NCI-H2081 (cell line): ENCODE measurements around the gene HOXD4.

Source experiments
- DNase-seq, 2 experiments: peaks; one replicate each; lab custom pipeline; 2025; lab: John Stamatoyannopoulos, UW

Gene HOXD4

DNA sequence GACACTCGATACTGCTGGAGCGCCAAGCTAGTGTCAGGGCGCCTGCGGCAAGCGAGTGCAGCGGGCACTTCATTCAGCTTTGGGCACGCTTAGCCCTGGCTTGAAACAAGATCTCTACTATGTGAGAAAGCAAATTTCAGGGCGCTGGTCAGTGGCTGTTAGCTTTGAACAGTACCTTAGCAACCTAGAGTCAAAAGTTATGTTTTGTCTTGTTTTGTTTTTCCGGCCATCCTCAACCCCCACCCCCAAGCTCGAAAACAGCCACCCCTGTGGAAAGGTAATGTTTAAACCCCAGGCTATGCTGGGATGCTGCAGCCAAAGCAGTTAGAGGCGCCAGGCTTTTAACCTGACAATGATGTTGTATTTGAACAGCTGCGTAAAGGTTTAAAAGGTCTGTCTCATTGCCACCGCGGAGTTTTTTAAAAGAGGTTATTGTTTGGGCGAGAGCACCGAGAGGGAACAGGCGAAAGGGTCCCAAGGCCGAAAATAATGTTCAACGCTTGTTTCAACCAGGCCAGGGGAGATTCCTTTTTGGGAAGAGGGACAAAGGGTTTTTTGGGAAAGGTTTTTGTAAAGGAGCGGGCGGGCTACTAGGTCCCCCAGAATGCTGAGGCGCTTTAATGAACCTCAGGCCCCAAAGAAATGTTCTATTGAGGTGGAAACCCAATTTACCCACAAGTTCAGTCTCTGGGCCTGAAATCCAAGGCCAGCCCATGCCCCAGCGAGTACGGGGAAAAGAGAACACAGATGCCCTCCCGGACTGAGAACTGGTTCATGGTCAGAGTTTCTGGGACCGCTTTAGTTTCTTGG lies 37.0 kb upstream of the HOXD4 start:
- DNase-seq = peak; percentile 83 to 95

DNA sequence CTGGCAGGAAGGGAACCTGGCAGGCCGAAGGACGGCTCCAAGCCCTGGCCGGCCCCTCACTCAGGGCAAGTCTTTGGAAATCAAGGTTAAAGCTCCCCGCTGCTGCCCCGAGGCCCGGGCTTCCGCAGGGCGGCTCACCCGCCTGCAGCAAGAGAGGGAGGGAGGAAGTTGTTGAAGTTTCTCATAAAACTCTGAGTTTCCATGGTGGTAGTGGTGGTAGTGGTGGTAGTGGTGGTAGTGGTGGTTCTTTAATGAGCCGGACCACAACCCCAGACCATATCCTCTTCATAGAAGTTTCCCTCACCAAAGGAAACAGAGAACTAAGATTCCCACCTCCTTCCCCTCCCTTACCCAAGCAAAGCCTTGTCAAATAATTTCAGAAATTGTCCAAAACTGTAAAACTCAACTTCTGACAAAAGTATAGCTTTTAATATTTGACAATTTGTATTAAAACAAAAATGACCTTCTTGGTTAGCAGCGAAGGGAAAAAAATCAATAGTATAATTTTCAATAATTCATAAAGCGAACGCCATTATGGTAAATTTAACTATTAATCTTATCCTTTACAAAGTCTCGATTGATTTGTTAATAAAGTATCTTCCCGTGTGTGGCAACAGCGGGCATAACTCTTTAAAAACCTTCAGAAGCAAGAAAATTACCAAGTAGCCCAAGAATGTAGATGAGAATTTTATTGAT lies 36.3 kb upstream of the HOXD4 start:
- DNase-seq = no peak

DNA sequence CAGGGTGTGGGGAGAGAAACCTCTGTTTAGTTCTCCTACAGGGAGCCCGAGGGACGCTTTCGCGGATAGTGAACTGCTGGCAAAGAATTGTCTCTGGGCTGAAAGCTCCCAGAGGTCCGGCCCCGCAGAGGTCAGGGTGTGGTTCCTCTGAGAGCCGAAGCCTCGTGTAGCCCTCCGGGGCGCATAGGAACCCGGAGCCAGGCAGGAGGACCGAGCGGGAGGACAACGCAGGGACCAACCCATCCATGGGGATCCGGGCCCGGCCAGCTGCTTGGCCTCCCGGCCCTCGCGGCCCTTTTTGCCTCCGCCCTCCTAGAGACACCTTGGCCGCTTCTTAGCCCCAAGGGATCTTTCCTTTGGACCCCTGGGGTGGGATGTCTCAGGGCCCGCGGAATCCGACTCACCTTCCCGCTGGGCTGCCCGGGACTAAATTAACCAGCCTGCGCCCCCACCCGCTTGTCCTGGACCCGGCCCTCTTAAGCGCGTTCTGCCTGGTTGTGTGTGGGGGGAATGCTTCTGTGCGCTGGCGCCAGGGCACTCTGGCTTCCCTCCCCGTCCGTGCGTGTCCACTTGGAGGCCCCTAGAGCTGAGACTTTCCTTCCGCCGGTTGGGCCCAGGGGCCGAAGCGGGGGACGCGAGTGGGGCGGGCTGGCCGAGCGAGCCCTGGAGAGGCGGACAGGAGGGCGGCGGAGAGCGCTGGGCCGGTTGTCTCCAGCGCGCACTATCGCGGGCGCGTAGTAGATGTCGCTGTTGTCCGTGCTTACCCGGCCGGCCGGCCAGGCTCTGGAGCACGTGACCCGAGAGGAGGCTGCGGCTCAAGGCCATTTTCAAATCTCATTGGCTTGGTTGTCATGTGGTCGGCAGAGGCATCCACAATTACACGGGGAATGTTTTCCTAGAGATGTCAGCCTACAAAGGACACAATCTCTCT lies 35.2 kb upstream of the HOXD4 start, which contains the start of gene HOXD10:
Gene HOXD10, plus strand, starts transcription at position 896 of the 931 bp plus-strand sequence. CDS start 56 bp downstream, outside the sequence.
- no peak for DNase-seq

DNA sequence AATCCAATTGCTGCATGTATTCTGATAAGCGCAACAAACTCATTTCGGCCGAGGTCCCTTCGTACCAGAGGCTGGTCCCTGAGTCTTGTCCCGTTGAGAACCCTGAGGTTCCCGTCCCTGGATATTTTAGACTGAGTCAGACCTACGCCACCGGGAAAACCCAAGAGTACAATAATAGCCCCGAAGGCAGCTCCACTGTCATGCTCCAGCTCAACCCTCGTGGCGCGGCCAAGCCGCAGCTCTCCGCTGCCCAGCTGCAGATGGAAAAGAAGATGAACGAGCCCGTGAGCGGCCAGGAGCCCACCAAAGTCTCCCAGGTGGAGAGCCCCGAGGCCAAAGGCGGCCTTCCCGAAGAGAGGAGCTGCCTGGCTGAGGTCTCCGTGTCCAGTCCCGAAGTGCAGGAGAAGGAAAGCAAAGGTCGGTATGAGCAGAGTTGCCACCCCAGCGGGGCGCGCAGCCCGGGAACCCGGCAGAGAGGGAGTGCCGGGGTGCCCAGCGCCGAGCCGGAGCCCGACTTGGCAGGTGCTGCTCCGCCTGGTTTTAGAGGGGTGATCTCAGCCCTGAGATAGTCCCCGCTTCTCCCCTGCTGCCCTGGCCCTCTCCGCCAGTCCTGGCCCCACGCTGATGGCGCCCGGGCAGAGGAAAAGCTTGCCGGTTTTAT lies 34.1 kb upstream of the HOXD4 start:
- DNase-seq = no peak

DNA sequence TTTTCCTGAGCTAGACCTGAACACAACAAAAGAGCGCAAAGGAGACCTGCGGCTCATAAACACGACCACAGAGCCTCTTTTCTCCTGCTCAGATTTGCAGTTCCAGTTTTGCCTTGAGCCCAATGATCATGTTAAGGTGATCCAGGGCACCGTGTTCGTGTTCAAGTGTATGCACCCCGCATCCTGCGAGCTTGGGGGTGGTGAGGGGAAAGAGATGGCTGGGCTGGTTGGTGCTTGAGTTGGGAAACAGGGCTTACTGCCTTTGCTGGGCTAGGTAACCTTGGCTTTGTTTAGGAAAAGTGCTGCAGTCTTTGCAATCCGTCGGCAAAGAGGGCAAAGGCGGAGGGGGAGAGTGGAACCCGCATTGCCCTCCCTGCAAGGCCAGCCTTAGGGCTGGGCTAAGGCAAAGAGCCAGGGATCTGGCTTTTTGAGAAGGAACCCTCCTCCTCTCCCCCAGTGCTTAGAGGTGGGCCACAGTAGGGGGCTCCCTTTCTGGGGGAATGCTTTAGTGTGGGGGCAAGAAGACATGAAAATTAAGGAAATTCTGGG lies 33.5 kb upstream of the HOXD4 start:
- DNase-seq = no peak

DNA sequence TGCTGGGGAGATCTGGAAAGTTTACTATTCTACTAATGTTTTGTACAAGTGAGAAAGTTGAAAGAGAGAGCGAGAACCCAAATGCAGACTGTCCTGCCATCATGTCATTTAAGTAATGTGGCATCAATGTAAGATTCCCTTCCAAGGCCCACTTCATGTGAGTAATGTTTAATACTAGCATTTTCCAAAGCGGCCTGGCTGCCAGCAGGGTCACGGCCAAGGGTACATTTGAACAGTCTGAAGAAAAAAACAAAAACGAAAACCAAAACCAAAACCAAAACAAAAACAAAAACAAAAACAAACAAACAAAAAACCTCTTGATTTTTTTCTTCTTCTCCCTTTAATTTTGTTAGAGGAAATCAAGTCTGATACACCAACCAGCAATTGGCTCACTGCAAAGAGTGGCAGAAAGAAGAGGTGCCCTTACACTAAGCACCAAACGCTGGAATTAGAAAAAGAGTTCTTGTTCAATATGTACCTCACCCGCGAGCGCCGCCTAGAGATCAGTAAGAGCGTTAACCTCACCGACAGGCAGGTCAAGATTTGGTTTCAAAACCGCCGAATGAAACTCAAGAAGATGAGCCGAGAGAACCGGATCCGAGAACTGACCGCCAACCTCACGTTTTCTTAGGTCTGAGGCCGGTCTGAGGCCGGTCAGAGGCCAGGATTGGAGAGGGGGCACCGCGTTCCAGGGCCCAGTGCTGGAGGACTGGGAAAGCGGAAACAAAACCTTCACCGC lies 32.6 kb upstream of the HOXD4 start:
- DNase-seq = no peak

DNA sequence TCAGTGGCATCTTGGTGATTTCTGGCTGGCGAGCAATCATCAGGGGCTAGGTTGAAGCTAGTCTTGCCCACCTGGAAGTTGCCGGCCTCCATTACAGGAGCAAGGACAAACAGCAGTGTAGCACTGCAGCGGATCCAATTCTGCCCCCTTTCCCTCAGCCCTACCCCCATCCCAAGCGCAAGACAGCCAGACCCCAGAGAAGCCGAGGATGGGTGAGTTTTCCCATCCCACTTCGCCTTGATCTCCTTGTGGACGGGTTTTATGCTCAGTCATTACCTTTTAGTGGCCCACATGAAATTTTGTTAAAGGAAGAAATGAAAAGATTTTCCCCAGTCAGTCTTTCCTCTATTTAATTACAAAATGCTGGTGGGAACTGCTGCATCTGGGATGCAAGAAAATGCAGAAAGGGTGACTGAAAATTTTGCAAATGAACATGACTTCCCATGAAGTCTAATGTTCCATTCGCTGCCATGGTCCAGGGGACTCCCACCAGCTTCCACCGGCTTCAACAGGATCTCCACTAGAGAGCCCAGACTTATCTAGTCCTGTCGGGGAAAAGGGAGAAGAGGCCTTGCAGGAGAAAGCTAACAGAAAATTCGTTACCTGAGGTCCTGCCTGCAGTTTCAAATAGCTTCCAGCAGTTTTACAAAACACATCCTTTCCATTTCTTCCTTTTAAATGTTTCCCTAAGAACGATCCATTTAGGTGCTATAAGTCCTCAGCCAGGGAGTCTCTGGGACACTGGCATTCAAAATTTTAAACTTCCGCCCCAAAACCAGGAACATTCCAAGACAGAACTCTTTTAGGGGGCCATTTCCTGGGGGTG lies 30.8 kb upstream of the HOXD4 start:
- no peak for DNase-seq

DNA sequence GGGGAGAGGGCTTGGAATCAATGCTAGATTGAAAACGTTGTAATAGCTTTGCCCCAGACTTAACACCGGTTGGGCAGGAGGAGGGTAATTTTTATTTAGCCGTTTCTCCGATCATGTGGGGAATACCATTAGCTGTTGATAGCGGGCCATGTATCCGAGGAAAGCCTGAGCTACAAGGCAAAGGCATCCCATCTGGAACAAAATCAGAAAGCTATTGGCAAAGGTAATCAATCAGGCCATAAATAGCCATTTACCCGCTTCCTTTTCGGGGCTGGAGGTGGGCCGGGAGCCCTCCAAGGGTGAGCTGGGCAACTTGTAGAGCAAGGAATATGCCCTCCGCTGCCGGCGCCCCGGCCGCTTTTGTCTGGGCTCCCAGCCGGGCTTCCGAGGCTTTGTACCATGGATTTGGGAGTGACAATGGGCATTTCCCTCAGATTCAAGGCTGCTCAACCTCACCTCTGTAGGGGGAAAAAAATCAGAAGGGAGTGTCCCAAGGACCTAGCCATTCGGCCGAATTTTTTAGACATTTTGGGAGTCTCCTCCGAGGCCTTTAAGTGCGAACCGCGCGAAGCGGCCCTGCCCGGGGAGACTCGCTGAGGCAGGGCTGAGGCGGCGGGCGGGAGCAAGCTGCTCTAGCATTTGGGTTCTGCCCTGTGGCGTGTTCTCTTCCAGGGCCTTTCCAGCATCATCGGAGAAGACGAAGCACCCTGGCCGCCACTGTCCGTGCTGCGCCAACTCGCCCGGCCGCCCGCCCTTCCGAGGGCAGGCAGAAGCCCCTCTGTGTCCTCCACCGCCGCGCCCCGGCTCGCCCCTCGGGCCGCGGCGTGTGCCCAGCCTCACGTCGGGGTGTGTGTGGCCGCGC lies 29.9 kb upstream of the HOXD4 start:
- no peak for DNase-seq

DNA sequence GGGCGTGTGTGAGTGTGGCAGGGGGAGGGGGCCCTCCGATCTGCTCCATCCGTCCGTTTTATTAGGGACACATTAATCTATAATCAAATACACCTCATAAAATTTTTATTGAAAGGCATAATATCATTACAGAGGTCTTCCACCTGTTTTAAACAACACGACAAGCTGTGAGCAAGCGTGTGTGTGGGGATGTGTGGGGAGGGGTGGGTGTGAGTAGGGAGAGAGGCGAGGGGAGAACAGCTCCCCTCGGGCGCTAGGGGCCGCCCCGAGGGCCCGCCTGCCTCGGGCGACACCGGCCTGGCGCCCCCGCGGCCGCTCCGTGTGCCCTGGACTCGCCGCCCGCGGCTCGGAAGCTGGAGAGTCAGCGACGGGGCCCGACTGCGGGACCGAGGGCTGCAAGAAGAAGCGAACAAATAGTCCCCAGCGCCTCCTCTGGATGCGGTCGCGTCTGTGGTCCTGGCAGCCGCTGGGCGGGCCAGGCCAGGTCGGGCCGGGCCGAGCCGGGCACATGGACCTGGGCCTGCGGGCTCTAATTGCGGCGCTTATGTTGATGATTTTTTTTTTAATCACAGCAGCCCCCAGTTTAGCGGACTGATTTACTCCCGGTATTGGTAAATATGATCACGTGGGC lies 29.2 kb upstream of the HOXD4 start:
- DNase-seq = peak in 1 of 2 experiments; percentile 59

DNA sequence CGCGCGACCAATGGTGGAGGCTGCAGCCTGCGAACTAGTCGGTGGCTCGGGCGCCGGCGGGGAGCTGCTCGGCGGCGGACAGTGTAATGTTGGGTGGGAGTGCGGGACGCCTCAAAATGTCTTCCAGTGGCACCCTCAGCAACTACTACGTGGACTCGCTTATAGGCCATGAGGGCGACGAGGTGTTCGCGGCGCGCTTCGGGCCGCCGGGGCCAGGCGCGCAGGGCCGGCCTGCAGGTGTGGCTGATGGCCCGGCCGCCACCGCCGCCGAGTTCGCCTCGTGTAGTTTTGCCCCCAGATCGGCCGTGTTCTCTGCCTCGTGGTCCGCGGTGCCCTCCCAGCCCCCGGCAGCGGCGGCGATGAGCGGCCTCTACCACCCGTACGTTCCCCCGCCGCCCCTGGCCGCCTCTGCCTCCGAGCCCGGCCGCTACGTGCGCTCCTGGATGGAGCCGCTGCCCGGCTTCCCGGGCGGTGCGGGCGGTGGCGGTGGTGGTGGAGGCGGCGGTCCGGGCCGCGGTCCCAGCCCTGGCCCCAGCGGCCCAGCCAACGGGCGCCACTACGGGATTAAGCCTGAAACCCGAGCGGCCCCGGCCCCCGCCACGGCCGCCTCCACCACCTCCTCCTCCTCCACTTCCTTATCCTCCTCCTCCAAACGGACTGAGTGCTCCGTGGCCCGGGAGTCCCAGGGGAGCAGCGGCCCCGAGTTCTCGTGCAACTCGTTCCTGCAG lies 28.5 kb upstream of the HOXD4 start, which contains the start of gene HOXD9:
Gene HOXD9, plus strand, starts transcription at position 37 of the 728 bp plus-strand sequence. Its CDS starts 50 bp downstream, at position 87.
- DNase-seq = peak in 1 of 2 experiments; percentile 20

DNA sequence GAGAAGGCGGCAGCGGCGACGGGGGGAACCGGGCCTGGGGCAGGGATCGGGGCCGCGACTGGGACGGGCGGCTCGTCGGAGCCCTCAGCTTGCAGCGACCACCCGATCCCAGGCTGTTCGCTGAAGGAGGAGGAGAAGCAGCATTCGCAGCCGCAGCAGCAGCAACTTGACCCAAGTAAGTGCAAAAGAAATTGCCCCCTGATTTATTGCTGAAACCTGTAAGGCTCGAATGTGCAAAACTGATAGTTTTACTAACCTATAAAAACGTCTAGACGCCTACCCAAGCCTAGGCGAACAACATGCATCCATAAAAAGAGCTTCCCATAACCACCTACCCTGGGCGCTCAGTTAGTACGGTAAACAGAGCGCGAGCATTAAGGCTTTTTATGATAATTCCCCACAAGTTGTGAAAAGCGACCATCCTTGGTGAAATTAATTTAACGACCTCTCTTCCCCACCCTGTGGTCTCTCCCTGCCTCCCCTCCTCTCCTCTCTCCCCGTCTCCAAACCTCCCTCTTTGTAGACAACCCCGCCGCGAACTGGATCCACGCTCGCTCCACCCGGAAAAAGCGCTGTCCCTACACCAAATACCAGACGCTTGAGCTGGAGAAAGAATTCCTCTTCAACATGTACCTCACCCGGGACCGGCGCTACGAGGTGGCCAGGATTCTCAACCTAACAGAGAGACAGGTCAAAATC lies 27.8 kb upstream of the HOXD4 start:
- DNase-seq = no peak

DNA sequence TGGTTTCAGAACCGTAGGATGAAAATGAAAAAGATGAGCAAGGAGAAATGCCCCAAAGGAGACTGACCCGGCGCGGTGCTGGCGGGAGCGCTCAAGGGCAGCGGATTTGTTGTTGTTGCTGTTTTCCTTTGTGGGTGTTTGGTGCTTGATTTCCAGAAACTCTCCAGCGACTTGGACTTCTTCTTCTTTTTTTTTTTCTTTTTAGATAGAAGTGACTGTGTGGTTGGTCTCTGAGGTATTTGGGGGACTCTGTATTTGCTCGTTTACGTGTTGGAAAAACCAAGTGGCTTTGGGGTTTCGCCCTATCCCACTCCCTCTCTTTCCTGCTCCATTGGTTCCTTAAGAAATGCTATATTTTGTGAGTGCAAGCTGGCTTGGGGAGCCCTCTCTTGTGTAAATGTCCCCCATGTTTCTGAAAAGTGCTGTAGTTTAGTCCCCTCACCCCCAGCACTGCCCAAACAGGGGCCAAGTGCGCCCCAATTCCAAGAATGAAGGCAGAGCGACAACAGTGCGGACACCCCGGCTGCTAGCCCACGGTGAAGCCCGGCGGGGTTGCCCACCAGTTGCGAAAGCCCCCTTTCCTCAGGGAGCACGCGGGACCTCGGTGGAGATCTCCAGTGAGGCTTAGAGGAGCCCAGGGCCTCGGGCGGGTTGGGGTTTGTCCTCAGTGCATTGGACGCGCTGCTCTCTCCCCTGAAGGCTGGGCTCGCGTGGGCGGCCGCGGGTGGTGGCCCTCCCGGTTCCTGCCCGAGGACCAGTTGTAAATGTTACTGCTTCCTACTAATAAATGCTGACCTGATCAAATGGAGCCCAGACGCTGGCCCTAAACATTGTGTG lies 27.0 kb upstream of the HOXD4 start:
- DNase-seq = no peak

DNA sequence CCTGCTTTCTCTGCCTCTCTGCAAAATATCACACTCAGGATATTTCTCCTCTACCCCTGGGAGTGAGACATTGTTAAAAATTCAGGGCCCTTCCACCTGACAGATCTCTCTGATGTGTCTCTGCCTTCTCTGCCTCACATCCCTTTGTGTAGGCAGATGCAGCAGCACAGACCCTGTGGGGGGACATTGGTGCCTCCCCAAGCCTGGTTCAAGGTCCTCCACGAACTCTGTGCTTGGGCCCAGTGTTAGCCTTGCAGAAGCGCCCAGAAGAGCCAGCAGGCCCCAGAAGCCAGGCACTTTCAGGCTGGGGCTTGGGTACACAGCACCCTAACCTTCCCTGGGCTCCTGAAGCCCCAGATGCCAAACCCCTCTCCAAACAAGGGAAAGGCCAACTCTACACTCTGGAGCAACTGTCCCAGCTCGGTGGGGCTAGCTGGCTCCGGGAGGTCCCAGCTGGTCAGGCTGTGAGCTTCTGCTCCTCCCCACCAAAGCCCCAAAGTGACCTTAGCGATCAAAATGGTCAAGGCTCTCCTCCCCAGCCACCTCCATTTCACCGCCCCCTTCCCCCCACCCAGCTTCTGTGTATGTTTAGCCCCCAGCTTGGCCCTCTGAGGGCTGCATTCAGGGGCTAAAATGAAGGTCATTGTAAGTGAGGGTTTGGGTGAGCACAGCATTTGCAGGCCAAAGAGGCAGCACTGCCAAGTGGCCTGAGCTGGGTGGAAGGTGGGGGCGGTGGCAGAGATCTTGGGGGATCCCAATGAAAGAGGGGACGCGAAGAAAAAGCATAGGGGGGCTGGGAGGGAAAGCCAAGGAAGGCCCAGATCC lies 26.2 kb upstream of the HOXD4 start:
- DNase-seq = no peak

DNA sequence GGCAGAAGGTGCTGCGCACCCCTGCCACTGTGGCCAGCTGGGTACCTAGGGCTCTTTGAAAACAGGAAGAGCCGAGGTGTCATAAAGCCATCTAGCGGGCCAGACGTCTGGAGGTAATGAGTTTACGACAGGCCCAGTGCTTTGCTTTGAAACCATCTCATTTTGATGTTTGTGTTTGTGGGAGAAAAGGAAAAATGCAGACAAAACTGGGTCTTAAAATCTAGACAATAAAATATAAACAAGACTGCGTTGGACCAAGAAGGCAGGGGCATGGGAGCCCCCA lies 25.6 kb upstream of the HOXD4 start:
- DNase-seq = no peak
